OCI-LY7 (cell line): ENCODE results near the gene GPR35.

Experiments
- EZH2phosphoT487 ChIP-seq: fragments of 200-600 bp; sonication (generic); IDR thresholded peaks from 2 replicates; pipeline ENCODE4 v1.6.1; 2018; ENCODE audit warnings: low read depth, borderline replicate concordance, mild to moderate bottlenecking, mixed run types, antibody characterized with exemption, low read length, moderate library complexity, mixed read lengths
- TF ChIP-seq, protein P1 (sequence below): fragments of 200-600 bp; sonication (generic); conservative IDR thresholded peaks from 2 replicates; pipeline ENCODE4 v1.5.1; 2014; ENCODE audit warnings: mild to moderate bottlenecking, antibody characterized with exemption, low read length, moderate library complexity, mixed read lengths

DNA sequence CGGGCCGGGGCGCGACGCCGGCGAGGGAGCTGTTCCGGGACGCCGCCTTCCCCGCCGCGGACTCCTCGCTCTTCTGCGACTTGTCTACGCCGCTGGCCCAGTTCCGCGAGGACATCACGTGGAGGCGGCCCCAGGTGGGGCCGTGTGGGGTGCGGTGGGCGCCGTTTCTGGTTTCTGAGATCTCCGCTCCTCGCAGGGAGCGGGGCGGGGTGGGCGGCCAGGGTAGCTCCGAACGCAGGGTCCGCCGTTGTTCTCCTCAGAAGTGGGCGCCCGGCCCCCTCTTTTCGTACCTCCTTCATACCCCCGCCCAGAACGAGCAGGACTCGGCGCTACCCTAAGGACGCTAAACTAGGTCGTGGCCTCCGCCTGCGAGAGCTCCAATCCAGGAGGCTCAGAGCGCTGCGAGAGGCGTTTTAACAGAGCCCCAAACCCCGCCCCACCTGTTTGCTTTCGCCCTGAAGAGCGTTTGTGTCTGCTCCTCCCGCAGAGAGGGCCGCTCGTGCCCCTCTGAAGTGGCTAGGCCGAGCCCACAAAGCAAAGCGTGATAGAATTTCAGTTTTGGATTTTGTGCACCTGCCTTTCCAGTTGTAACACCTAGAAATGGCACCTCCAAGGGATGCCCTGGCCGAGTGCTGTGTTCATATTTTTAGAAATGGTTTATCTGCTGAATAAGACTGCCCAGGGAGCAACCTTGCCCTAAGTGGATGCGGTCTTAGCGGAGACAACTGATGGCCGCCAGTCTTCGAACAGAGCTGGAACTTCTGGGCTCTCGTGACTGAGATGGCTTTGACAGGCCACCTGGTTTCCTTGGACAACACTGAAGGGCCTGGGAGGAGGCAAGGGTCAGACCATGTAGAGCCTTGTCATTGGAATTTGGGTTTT is 38.1 kb upstream of the GPR35 start:
- TF ChIP-seq, protein P1, sequence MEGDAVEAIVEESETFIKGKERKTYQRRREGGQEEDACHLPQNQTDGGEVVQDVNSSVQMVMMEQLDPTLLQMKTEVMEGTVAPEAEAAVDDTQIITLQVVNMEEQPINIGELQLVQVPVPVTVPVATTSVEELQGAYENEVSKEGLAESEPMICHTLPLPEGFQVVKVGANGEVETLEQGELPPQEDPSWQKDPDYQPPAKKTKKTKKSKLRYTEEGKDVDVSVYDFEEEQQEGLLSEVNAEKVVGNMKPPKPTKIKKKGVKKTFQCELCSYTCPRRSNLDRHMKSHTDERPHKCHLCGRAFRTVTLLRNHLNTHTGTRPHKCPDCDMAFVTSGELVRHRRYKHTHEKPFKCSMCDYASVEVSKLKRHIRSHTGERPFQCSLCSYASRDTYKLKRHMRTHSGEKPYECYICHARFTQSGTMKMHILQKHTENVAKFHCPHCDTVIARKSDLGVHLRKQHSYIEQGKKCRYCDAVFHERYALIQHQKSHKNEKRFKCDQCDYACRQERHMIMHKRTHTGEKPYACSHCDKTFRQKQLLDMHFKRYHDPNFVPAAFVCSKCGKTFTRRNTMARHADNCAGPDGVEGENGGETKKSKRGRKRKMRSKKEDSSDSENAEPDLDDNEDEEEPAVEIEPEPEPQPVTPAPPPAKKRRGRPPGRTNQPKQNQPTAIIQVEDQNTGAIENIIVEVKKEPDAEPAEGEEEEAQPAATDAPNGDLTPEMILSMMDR: 0 out of 2 replicates have a peak, but pooled peaks have one; percentile 29
- TF ChIP-seq EZH2phosphoT487: no peak
